AG08396 (cell line): ENCODE measurements around the gene TMEM145.

ENCODE experiments used
- DNase-seq: peaks from one replicate; pipeline ENCODE4 v3.0.0; 2012; ENCODE audit warnings: low spot score, mixed read lengths

Gene TMEM145

DNA sequence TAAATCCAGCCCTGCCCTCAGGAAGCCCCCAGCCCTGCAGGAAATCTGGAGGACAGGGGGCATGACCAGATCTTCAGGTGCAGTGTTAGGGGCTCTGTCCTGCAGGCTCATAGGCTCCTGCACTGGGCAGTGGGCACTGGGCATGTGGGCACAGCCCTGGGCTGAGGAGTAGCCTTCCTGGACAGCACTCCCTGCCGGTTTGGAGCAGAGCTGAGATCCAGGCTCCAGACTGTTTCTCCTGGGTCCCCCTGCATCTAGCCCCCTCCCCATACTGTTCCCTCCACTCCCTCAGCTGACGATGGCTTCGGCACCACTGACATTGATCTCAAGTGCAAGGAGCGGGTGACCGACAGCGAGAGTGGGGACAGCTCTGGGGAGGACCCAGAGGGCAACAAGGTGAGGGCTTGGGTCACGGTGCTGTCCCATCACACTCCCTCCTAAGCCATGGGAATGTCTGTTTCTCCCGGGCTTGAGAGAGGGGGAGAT lies 23.5 kb upstream of the TMEM145 start:
- DNase-seq: no peak

GRCh38 chr19:42290136-42290522 lies 23.0 kb upstream of the TMEM145 start:
- DNase-seq: no peak

DNA sequence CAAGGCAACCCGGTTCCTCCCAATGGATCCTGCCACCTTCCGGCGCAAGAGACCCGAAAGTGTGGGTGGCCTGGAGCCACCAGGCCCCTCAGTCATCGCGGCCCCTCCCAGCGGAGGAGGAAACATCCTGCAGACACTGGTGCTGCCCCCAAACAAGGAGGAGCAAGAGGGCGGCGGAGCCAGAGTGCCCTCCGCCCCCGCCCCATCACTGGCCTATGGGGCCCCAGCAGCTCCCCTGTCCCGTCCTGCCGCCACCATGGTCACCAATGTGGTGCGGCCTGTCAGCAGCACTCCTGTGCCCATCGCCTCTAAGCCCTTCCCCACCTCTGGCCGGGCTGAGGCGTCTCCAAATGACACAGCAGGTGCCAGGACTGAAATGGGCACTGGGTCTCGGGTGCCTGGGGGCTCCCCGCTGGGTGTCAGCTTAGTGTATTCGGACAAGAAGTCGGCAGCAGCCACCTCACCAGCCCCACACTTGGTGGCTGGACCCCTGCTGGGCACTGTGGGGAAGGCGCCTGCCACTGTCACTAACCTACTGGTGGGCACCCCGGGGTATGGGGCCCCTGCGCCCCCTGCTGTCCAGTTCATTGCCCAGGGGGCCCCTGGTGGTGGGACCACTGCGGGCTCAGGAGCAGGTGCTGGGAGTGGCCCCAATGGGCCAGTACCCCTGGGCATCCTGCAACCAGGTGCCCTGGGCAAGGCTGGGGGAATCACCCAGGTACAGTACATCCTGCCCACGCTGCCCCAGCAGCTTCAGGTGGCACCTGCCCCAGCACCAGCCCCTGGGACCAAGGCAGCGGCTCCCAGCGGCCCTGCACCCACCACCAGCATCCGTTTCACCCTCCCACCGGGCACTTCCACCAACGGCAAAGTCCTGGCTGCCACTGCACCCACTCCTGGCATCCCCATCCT lies 22.3 kb upstream of the TMEM145 start:
- peak; percentile 62 for DNase-seq

- DNase-seq: no peak
Measured at GRCh38 chr19:42291435-42291810, 21.7 kb upstream of the TMEM145 start.

DNA sequence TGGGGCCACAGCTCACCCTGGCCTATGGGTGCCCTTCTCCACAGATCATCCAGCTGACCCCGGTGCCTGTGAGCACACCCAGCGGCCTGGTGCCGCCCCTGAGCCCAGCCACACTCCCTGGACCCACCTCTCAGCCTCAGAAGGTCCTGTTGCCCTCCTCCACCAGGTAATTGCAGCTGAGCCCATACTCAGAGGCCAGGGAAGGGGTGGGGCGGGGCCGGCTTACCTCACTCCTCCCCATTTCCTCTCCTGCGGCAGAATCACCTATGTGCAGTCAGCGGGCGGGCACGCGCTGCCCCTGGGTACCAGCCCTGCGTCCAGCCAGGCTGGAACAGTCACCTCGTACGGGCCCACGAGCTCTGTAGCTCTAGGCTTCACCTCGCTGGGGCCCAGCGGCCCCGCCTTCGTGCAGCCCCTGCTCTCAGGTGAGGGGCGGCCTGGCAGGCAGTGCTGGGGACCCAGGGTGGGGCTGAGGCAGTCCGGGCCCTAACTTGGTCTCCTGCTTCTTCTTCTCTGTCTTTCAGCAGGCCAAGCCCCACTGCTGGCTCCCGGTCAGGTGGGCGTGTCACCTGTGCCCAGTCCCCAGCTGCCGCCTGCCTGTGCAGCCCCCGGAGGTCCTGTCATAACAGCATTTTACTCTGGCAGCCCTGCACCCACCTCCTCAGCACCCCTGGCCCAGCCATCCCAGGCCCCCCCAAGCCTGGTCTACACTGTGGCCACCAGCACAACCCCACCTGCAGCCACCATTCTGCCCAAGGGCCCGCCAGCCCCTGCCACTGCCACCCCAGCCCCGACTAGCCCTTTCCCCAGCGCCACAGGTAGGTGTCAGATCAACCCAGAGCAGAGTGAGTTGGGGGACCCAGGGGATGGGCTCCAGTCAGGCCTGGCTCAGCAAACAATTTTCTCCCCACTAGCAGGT lies 20.8 kb upstream of the TMEM145 start:
- no peak for DNase-seq

DNA sequence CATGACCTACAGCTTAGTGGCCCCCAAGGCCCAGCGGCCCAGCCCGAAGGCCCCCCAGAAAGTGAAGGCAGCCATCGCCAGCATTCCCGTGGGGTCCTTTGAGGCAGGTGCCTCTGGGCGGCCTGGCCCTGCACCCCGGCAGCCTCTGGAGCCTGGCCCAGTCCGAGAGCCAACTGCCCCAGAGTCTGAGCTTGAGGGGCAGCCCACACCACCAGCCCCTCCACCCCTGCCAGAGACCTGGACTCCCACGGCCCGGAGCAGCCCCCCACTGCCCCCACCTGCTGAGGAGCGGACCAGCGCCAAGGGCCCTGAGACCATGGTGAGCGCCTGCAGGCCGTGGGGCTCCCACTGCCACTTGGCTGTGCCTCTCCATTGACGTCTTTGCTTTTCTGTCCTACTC lies 20.1 kb upstream of the TMEM145 start:
- DNase-seq: no peak

GRCh38 chr19:42293540-42293939 lies 19.6 kb upstream of the TMEM145 start:
- DNase-seq: no peak

DNA sequence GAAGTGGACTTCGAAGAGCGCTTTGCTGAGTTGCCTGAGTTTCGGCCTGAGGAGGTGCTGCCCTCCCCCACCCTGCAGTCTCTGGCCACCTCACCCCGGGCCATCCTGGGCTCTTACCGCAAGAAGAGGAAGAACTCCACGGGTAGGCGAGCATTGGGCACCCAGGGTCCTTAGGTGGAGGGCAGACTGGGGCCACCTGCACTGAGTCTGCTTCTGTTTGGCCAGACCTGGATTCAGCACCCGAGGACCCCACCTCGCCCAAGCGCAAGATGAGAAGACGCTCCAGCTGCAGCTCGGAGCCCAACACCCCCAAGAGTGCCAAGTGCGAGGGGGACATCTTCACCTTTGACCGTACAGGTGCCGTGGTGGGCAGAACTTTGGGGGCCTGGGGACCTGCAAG lies 19.2 kb upstream of the TMEM145 start:
- DNase-seq: no peak

GRCh38 chr19:42294471-42295137 lies 18.5 kb upstream of the TMEM145 start:
- DNase-seq: no peak

DNA sequence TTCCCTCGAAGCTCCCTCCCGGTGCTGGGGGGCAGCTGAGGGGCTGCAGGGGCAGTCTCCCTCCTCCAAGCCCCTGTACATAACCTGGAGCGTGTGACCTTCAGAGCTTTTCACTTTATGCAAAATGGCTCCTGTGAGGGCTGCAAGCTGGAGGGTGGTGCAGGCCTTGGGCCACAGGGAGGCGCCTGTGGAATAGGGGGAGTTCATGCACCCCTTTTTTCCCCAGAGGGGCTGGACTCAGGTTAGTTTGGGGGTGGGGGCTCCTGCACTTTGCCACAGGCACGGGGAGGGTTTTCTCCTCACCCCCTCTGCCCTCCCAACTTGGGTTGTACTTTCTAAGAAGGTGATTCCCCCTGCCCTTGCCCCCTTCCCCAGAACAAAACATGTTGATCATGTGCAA lies 17.8 kb upstream of the TMEM145 start:
- no peak for DNase-seq

DNA sequence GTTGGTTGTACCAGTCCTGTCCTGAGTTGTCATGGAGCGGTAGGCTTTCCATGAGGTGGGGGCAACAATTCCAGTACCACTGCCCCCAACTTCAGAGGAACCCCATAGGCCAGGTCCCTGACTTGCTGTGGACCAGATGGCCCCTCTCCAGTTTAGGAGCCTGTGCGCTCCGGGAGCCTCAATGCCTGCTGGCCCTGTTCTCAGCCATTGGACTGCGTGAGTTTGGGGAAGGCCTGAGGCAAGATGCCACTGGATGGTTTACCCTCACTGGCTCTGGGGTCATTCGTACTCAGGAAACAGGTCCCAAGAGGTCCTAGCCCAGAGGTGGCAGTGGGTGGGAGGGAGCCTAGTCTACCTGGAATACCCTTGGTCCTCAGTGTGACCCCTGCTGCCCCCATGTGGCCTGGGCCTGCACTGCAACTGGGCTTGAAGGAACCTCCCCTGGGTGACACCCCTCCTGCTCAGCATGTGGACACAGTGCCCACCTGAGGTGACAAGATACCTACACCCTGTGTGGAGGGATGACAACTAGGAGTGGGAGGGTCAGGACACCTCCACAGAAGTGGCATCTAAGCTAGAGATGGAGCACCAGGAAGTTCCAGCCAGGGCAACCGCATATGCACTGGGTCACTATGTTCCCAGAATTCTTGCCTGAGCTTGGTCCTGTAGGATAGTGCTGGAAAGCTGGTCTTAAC lies 17.1 kb upstream of the TMEM145 start:
- DNase-seq: peak; percentile 80

DNA sequence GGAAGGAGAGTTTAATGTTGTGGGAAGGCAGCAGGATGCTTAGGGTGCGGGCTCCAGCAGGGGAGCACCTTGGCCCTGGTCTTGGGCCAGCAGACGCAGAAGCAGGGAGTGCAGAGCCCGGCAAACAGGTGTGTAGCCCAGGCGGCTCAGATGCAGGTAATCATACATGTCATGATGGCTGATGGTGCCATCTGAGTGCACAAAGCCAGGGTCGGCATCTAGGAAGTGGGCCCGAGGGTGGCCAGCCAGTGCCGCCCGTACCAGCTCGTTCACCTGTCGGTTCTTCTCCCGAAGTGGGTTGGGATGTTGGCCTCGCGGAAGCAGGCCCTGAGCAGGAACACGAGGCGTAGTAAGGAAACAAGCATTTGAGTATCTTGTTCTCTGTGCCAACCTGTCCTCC lies 16.1 kb upstream of the TMEM145 start:
- no peak for DNase-seq

DNA sequence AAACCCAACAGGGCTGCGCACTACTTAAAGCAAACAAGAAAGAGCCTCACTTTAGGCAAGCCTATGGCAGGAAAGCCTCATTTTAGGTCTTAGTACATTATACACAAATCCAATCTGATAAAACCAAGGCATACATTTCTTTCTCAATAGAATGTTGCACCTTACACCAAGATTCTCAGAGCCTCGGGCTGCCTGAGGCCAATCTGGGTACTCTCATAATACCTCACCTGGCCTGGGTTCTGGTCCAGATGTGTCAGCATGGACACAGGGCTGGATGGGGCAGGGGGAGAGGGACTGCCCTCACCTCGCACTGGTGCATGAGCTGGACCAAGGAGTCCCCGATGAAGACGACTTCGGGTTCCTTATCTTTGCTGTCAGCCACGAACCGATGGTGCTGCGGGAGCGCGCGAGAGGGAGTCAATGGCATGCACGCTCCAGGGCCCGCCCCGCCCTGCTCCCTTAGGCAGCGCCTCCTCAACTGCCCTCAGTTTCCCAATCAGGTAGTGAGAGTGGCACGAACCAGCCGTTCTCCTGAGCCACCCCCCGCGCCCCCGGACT lies 11.4 kb upstream of the TMEM145 start, which contains the start of gene PRR19:
Gene PRR19, plus strand, starts transcription at position 487 of the 558 bp plus-strand sequence. CDS start 7,453 bp downstream, outside the sequence.
- no peak for DNase-seq

DNA sequence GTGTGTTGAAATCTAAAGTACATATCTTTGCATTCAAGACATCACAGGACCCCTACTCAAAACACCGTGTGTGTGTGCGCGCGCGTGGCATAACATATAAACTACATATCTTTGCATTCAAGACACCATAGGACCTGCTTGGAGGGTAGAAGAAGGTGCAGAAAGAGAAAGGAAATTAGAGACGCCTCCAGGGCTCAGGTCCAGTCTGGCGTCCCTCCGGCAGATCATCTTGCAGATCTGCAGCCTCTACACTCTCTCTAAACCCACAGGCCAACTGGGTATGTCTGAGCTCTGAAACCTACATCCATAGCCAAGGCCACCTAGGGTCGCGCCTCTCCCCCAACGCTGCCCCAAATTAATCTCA lies 10.0 kb upstream of the TMEM145 start:
- DNase-seq: no peak

- DNase-seq: no peak
Measured at GRCh38 chr19:42303876-42304275, 9.2 kb upstream of the TMEM145 start.

DNA sequence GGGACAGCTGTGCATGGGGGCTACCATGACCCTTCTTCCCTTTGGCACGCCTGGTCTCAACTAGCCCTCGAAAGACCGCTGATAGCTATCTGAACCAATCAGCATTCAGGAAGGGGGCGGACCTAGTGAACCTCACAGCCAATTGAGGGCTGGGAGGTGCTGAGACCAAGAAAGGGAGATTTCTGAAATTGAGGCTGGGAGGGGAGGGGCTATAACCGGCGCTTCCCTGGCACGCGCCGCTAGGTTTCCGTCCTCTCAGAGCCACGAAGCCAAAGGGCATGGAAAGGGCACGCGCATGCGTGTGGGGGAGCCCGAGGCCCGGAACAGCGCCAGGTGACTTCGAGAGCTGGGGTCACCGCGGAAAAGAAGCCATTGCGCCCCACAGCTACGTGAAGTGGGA lies 6.5 kb upstream of the TMEM145 start:
- no peak for DNase-seq

DNA sequence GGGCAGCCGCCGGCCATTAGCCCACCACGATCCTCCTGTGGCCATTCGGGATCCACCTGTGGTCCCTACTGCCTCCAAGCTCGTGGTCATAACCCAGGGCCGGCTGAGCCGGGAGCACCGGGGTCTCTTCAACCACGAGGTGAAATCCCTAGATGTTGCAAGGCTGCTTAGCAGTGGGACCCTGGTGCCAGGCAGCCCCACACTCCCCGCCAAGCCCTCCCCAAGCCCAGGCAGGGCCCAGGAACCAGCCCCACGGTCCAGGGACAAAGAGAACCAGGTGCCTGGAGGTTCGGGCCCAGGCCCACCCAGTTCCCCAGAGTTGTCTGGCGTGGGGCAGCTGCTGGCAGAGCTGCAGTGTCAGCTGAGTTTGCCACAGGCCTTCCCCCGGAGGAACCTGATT lies 3.4 kb upstream of the TMEM145 start:
- DNase-seq: no peak

DNA sequence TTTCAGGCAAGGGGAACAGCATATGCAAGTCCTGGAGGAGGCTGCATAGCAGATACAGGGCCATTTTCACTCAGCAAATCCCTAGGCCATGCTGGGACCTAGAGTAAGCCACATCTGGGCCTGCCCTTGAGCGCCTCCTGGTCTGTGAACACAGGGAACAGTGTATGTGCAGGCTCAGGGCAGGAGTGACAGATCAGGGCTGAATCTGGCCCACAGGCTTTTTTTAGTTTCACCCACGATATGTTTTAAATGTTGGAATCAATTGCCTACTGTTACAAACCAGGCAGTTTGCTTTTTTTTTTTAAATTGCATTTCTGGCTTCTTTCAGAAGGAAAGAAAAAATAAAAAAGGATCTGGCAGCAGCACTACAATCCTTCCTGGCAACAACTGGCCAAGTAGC lies 1.5 kb upstream of the TMEM145 start:
- no peak for DNase-seq

DNA sequence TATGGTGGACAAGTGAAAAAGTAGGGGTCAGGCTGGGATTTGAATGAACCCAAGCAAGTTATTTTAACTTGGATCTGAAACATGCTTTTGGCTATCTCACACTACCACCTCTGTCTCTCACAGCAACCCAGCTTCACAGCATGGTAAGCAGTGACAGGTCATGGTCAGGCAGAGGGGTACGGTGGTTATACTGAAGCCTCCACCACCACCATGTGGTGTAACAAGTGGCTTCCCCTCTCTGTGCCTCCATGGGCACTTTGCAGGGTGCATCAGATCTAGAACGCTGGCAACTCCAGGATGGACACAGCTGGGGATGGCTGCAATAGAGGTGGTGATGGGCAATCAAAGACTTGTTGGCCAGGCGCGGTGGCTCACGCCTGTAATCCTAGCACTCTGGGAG lies 739 bp upstream of the TMEM145 start:
- DNase-seq: no peak

DNA sequence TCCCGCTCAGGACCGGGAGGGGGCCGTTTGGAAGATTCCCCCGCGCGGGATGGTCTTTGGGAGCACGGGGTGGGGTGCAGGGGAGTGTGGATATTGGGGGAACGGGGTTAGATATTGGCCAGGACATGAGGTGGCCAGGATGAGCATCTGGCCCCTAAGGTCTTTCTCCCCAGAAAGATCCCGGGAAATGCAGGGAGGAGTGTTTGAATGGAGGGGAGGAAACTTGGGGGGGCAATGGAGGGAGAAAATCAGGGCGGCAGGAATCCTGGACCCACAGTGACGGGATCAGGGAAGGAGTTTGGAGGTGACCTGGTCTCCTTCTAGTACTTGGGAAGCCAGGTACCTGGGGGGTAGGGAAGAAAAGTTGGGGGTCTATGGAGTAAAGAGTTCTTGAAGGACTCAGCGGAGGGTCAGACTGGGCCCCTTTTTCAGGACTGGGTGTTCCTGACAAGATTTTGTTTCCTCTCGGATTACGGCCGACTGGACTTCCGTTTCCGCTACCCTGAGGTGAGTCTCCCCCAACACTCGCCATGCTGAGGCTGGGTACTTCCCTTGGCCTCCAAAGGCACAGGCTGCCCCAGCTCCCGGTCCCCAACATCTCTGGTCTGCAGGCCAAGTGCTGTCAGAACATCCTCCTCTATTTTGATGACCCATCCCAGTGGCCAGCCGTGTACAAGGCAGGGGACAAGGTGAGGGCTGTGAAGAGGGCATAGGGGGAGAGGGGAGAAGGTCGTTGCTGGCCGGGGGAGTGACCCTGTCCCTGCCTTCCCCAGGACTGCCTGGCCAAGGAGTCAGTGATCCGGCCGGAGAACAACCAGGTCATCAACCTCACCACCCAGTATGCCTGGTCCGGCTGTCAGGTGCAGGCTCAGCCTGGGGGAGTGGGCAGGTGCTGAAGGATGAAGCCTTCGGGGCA lies 989 bp downstream of the TMEM145 start:
- no peak for DNase-seq
